PFSK-1 (cell line): ENCODE results near the gene SMNDC1.

Experiments
- FOXP2 ChIP-seq: optimal IDR thresholded peaks from 2 replicates; pipeline ENCODE3; 2011; ENCODE audit warnings: borderline replicate concordance, control low read depth, inconsistent platforms; ENCODE audit not compliant: insufficient read depth; ENCODE audit errors: extremely low read length, extremely low read depth
- POLR2AphosphoS5 ChIP-seq: IDR thresholded peaks from 2 replicates; pipeline ENCODE4 v1.6.1; 2012; ENCODE audit warnings: low read depth, mild to moderate bottlenecking, control low read depth, low read length, moderate library complexity
- REST ChIP-seq, 2 experiments: IDR thresholded peaks; 2 replicates each; pipeline versions ENCODE4 v1.6.1 to v1.8.0; 2011 to 2012; ENCODE audit warnings: low read depth in 2 of 2, low read length in 2 of 2, control low read depth in 1 of 2, inconsistent platforms in 1 of 2, mild to moderate bottlenecking in 1 of 2, moderate library complexity in 1 of 2; ENCODE audit not compliant: insufficient read depth in 1 of 2
- SIN3A ChIP-seq: IDR thresholded peaks from 2 replicates; pipeline ENCODE4 v1.6.1; 2012; ENCODE audit warnings: mild to moderate bottlenecking, low read length, moderate library complexity, borderline replicate concordance; ENCODE audit not compliant: insufficient read depth
- TAF1 ChIP-seq: IDR thresholded peaks from 2 replicates; pipeline ENCODE4 v1.6.1; 2012; ENCODE audit warnings: low read length, control low read depth, borderline replicate concordance; ENCODE audit not compliant: insufficient read depth

SMNDC1 gene

GRCh38 chr10:110296966-110297365, 7.8 kb downstream of the SMNDC1 start:
- TF ChIP-seq TAF1 (no peak), POLR2AphosphoS5 (no peak), FOXP2 (no peak), REST (IDR thresholded peaks at IDR 0.05; ENCODE audit: insufficient read depth in 1 of 2, low read depth in 2 of 2, low read length in 2 of 2) (no peak), SIN3A (no peak)

DNA sequence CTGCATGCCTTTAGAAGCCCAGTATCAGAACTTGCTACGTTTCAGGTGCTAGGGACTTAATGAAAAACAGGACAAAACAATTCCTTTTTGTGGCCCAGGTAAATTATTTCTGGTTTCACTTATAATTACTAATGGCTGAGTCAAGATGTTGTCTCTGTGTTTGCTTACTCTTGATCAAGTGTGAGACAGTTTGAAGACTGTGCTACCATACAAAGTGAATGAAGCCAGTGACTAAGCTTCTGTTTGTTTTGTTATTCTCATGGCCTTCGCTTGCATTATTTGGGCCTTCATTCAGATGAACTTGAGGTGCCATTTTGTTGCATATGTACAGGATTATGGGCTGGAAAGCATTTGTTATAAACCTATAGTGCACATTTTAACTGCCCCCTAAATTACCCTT, 17.9 kb downstream of the SMNDC1 start:
- TF ChIP-seq SIN3A: no peak
- TF ChIP-seq TAF1: no peak
- TF ChIP-seq REST (IDR thresholded peaks at IDR 0.05; ENCODE audit: insufficient read depth in 1 of 2, low read depth in 2 of 2, low read length in 2 of 2): no peak
- TF ChIP-seq POLR2AphosphoS5: no peak
- TF ChIP-seq FOXP2: no peak

DNA sequence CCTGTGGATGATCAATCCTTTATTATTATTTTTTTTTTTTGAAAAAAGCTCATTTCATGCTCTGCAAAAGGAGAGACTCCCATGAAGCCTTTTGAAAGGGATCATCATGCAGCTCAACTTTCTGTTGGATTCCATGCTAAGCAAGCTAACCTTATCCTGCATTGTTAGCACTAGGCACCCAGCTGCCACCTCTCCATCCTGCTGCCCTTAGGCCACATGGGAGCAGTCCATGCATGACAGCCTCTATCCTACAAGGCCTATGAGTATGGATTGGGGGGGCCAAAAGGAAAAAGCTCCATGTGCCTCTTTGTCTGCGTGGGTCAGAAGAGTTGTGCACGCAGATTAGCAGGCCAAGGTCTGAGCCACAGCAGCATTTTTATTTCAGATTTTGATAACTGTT, 19.2 kb downstream of the SMNDC1 start:
- TF ChIP-seq FOXP2 (no peak), TAF1 (no peak), REST (IDR thresholded peaks at IDR 0.05; ENCODE audit: insufficient read depth in 1 of 2, low read depth in 2 of 2, low read length in 2 of 2) (no peak), POLR2AphosphoS5 (no peak)

- no peak for TF ChIP-seq SIN3A
- TF ChIP-seq REST (IDR thresholded peaks at IDR 0.05; ENCODE audit: insufficient read depth in 1 of 2, low read depth in 2 of 2, low read length in 2 of 2): no peak
- TF ChIP-seq TAF1: no peak
- no peak for TF ChIP-seq FOXP2
- TF ChIP-seq POLR2AphosphoS5: no peak
These were observed 20.5 kb downstream of the SMNDC1 start for GRCh38 chr10:110284262-110284661.

- TF ChIP-seq SIN3A: no peak
- no peak for TF ChIP-seq REST (IDR thresholded peaks at IDR 0.05; ENCODE audit: insufficient read depth in 1 of 2, low read depth in 2 of 2, low read length in 2 of 2)
- TF ChIP-seq FOXP2: no peak
- no peak for TF ChIP-seq TAF1
- no peak for TF ChIP-seq POLR2AphosphoS5
These were observed 25.2 kb downstream of the SMNDC1 start for GRCh38 chr10:110279407-110279986.
